ENCODE data around the gene ARHGAP32.

DNA sequence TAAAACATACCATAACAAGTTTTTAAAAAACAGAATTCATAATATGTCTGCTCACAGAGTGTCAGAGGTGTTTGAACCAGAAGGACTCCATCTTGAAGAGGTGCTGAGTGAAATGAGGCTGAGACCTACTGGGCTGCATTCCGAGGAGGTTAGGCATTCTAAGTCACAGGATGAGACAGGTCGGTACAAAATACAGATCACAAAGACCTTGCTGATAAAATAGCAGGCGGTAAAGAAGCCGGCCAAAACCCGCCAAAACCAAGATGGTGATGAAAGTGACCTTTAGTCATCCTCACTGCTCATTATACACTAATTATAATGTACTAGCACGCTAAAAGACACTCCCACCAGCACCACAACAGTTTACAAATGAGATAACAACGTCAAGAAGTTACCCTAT is 116.4 kb downstream of the ARHGAP32 start:
- TF ChIP-seq POLR2A (IDR thresholded peaks at IDR 0.05), result no peak
- TF ChIP-seq CTCF (IDR thresholded peaks at IDR 0.05), result no peak

All from lower leg skin (tissue), 3 donors.